Right lobe of liver (tissue), 6 donors: ENCODE data around the gene HSPBP1. TPM values are rescaled to one million over a fixed set of nuclear protein-coding genes. Genes with fewer than 3 reads are reported as not detected.

ENCODE experiments used
- ATAC-seq, 4 donors: fragments of 200-7000 bp; cut with Tn5 transposase; one replicate each; pipeline ENCODE4 v1.9.1; 2020; ENCODE audit warnings: mild to moderate bottlenecking in 4 of 4, moderate library complexity in 4 of 4
- DNase-seq, 3 donors: peaks; one replicate each; pipeline ENCODE4 v3.0.0-alpha.2; 2020
- H3K27ac ChIP-seq, 3 donors: fragments of 200-600 bp; one replicate each; pipeline ENCODE4 v1.8.0; 2022
- H3K27me3 ChIP-seq, 2 donors: fragments of 200-600 bp; one replicate each; pipeline ENCODE4 v1.8.0; 2022
- H3K36me3 ChIP-seq, 4 donors: fragments of 200-600 bp; sonication (generic) in 1 of 4; one replicate each; pipeline versions ENCODE4 v1.5.1 to v1.8.0; 2017 to 2022; ENCODE audit warnings: control low read depth in 1 of 4
- H3K4me1 ChIP-seq, 4 donors: fragments of 200-600 bp; sonication (generic) in 1 of 4; one replicate each; pipeline versions ENCODE4 v1.5.1 to v1.8.0; 2017 to 2022; ENCODE audit warnings: control low read depth in 1 of 4
- H3K4me3 ChIP-seq, 3 donors: fragments of 200-600 bp; one replicate each; pipeline ENCODE4 v1.8.0; 2022
- H3K9me3 ChIP-seq, 4 donors: fragments of 200-600 bp; sonication (generic) in 1 of 4; one replicate each; pipeline versions ENCODE4 v1.5.1 to v1.8.0; 2017 to 2022; ENCODE audit warnings: control low read depth in 1 of 4
- POLR2A ChIP-seq: fragments of 450-650 bp; IDR thresholded peaks from one replicate; pipeline ENCODE4 v1.6.1; 2017; ENCODE audit warnings: antibody characterized with exemption, mild to moderate bottlenecking
- WGBS: methylation state at CpG from one replicate; pipeline ENCODE4 v1.1.6; 2018; ENCODE audit warnings: low coverage, low lambda C conversion rate; ENCODE audit not compliant: insufficient coverage; ENCODE audit errors: missing lambda C conversion rate; 5-methylcytosine and 5-hydroxymethylcytosine counted together
- intact Hi-C, 2 donors: fragments of 100-400 bp; cut with DNase I; formaldehyde crosslinking; loops; one replicate each; pipeline versions ENCODE4 v1.11.2 to v1.14.1; 2022
- total RNA-seq, 6 experiments: library from RNA; depleted of rRNA in 2 of 6; stranded (reverse); fragments of >200 nt in 2 of 6; fragmentation: NEBNext Ultra II Directional in 3 of 6; extraction: Animal tissue kit (Norgen Biotek cat#: 25700) in 3 of 6; gene quantifications; one replicate each; pipeline versions ENCODE4 v1.1.0 to v1.2.4, GENCODE V29; 2016 to 2023
- TF ChIP-seq, protein P1 (sequence below), 4 donors: fragments of 200-600 bp in 3 of 4; fragments of 450-650 bp in 1 of 4; IDR thresholded peaks; one replicate each; pipeline versions ENCODE4 v1.5.1 to v1.8.0; 2016 to 2022; ENCODE audit warnings: antibody characterized with exemption in 4 of 4, mild to moderate bottlenecking in 2 of 4
- donor health status: DM: no; HTN: yes; CAD: no.
- donor health status: DM: no; HTN: no; CAD: no.
- donor health status: DM: no; HTN: no; CAD: no.
- donor health status: DM: no; HTN: yes; CAD: no.
- donor health status: DM: no; HTN: yes; CAD: no.

The HSPBP1 gene
- total RNA-seq, 6 experiments from 2014 or later, result 11.3 to 28.3 (median 15.6) TPM

DNA sequence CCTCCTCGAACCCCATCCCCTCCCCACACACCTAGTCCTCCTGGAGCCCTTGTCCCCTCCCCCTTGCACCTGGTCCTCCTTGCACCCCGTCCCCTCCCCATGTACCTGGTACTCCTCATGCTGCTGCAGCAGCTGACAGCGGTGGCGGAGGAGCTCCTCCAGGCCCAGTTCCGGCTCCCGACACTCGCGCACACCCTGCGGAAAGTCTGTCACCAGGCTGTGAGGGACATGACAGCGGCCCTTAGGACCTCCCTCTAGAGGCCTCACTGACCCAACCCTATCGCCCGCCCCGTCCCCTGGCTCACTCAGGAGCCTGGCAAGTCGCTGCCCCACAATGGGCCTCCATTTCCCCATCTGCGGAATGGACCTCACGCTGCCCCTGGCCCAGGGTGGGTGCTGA lies 14.7 kb downstream of the HSPBP1 start:
- intact Hi-C loops, result no loop called here
- Histone ChIP-seq H3K36me3 (no peaks in the 10 kb centered on the region), H3K27me3 (no peaks in the 10 kb centered on the region), H3K9me3 (no peaks in the 10 kb centered on the region), H3K4me1 (no peaks in the 10 kb centered on the region), H3K4me3 (no peak overlapping the region), H3K27ac (no peak overlapping the region)
- no peak for TF ChIP-seq POLR2A
- TF ChIP-seq, protein P1, sequence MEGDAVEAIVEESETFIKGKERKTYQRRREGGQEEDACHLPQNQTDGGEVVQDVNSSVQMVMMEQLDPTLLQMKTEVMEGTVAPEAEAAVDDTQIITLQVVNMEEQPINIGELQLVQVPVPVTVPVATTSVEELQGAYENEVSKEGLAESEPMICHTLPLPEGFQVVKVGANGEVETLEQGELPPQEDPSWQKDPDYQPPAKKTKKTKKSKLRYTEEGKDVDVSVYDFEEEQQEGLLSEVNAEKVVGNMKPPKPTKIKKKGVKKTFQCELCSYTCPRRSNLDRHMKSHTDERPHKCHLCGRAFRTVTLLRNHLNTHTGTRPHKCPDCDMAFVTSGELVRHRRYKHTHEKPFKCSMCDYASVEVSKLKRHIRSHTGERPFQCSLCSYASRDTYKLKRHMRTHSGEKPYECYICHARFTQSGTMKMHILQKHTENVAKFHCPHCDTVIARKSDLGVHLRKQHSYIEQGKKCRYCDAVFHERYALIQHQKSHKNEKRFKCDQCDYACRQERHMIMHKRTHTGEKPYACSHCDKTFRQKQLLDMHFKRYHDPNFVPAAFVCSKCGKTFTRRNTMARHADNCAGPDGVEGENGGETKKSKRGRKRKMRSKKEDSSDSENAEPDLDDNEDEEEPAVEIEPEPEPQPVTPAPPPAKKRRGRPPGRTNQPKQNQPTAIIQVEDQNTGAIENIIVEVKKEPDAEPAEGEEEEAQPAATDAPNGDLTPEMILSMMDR (IDR thresholded peaks at IDR 0.05), result no peak
- WGBS, result 96% methylated on average over 9 of the region's 16 CpGs
- no peak for DNase-seq
- no peak for ATAC-seq

DNA sequence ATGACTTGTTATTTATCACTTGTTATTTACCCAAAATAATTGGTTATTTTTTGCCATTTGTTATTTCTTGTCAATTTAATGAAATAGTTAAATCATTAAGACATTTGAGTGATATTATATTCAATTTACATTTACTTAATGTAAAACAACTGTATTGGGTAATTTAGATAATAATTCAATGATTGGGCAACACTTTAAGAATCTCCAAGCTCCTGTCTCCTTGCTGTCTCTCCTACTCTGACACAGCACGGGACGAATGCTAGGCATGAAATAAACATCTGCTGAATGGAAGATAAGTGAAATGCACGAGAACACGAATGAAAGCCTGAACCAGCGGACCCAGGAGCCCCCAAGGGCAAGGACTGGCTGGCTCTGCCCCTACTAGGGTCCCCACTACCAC lies 15.4 kb downstream of the HSPBP1 start:
- H3K27me3 ChIP-seq, result no peaks in the 10 kb centered on the region
- intact Hi-C loops, result no loop called here
- WGBS, result 91% methylated on average over 5 of the region's 5 CpGs
- TF ChIP-seq, protein P1 (IDR thresholded peaks at IDR 0.05), result no peak
- TF ChIP-seq POLR2A, result no peak
- H3K9me3 ChIP-seq, result no peaks in the 10 kb centered on the region
- H3K27ac ChIP-seq, result no peak overlapping the region
- ATAC-seq (no peak), DNase-seq (no peak)
- peaks cover 0 to 4% (median 2%) of the 10 kb centered on the region in 4 donors for H3K4me1 ChIP-seq
- no peak overlapping the region for H3K4me3 ChIP-seq
- H3K36me3 ChIP-seq, result no peaks in the 10 kb centered on the region

DNA sequence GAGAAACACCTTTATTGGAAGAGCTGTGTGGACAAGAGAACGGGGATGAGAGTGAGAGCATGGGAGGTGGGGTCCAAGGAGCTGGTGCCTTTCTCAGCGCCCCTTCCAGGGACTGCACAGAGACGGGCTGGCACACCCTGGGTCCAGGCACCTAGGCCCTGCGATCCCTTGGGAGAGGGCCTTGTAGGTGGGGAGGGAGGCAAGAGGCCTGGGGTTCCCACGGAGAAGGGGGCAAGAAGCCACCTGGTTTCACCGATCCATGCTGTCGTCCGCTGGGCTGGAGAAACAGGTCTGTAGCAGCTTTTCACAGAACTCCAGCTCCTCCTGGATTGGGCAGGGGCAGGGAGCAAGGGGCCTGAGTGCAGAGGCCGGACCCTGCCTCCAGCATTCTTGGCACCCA lies 17.6 kb downstream of the HSPBP1 start:
- 86% methylated on average over 1 of the region's 9 CpGs for WGBS
- peaks cover 0 to 9% (median 4%) of the 10 kb centered on the region in 4 donors for H3K4me1 ChIP-seq
- ATAC-seq, result no peak

DNA sequence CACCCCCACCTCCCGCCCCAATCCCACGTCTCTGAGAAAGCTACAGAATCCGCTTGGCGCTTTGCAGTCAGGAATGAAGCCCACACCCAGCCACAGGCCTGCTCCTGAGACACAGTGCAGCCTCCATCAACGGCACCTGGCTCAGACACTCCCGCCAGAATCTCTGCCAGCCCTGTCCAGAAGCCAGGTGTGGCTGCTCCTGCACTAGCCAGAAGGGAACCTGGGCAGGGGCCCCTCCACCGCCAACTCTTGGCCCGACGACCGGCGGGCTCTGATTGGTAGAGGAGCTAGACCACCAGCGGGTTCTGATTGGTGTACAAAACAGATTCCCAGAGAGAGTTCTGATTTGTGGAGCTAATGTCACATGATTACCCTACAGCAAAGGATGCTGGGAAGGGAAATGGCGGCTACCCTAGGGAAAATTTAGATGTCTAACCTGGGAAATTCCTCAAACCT lies 18.2 kb downstream of the HSPBP1 start:
- WGBS, result 89% methylated on average over 3 of the region's 13 CpGs
- ATAC-seq (no peak), DNase-seq (no peak)
- peaks cover 0 to 2% (median 0%) of the 10 kb centered on the region in 4 donors for H3K9me3 ChIP-seq
- intact Hi-C loops, result no loop called here
- no peak overlapping the region for H3K27ac ChIP-seq
- H3K4me3 ChIP-seq, result no peak overlapping the region
- H3K27me3 ChIP-seq, result no peaks in the 10 kb centered on the region
- no peaks in the 10 kb centered on the region for H3K36me3 ChIP-seq
- H3K4me1 ChIP-seq, result peaks cover 0 to 15% (median 6%) of the 10 kb centered on the region in 4 donors
- TF ChIP-seq, protein P1 (IDR thresholded peaks at IDR 0.05), result no peak
- no peak for TF ChIP-seq POLR2A

More for the DNA sequence above, 17.6 kb downstream of the HSPBP1 start:
- Histone ChIP-seq H3K27me3 (no peaks in the 10 kb centered on the region), H3K9me3 (peaks cover 0 to 2% (median 0%) of the 10 kb centered on the region in 4 donors), H3K36me3 (no peaks in the 10 kb centered on the region), H3K4me3 (no peak overlapping the region), H3K27ac (no peak overlapping the region)
- intact Hi-C loops, result no loop called here
- no peak for TF ChIP-seq POLR2A
- TF ChIP-seq, protein P1 (IDR thresholded peaks at IDR 0.05), result no peak
- DNase-seq, result no peak
